H9 (cell line): ENCODE measurements around the gene PMEPA1. TPM values are rescaled to one million over a fixed set of nuclear protein-coding genes. Genes with fewer than 3 reads are reported as not detected.

ENCODE experiments used
- DNase-seq: peaks from one replicate; pipeline ENCODE4 v3.0.0-alpha.2; 2017
- H2AFZ ChIP-seq: one replicate; pipeline ENCODE4 v1.6.1; 2013; ENCODE audit warnings: mild to moderate bottlenecking, low read length, control low read depth, moderate library complexity
- H2AK5ac ChIP-seq: 2 replicates; pipeline ENCODE4 v1.6.1; 2013; ENCODE audit warnings: low read length, control low read depth, mixed read lengths; ENCODE audit not compliant: insufficient read length
- H2BK120ac ChIP-seq: one replicate; pipeline ENCODE4 v1.6.1; 2013; ENCODE audit warnings: low read depth, mild to moderate bottlenecking, low read length, control low read depth, inconsistent platforms; ENCODE audit not compliant: poor library complexity, severe bottlenecking
- H2BK12ac ChIP-seq: 2 replicates; pipeline ENCODE4 v1.6.1; 2013; ENCODE audit warnings: low read length, control low read depth, mixed read lengths, low read depth; ENCODE audit not compliant: insufficient read length
- H2BK15ac ChIP-seq: 2 replicates; pipeline ENCODE4 v1.6.1; 2013; ENCODE audit warnings: low read depth, low read length, control low read depth
- H2BK20ac ChIP-seq: one replicate; pipeline ENCODE4 v1.6.1; 2013; ENCODE audit warnings: low read depth, mild to moderate bottlenecking, low read length, control low read depth, inconsistent platforms; ENCODE audit not compliant: poor library complexity, severe bottlenecking
- H2BK5ac ChIP-seq: 2 replicates; pipeline ENCODE4 v1.6.1; 2013; ENCODE audit warnings: low read length, control low read depth, mixed read lengths; ENCODE audit not compliant: insufficient read length
- H3K14ac ChIP-seq: 2 replicates; pipeline ENCODE4 v1.6.1; 2013; ENCODE audit warnings: low read length, control low read depth; ENCODE audit not compliant: insufficient read depth
- H3K18ac ChIP-seq: 2 replicates; pipeline ENCODE4 v1.6.1; 2013; ENCODE audit warnings: low read depth, mild to moderate bottlenecking, mixed read lengths, low read length, control low read depth; ENCODE audit not compliant: insufficient read length
- H3K23ac ChIP-seq: 2 replicates; pipeline ENCODE4 v1.6.1; 2013; ENCODE audit warnings: low read length, control low read depth, mixed read lengths, low read depth; ENCODE audit not compliant: insufficient read length
- H3K23me2 ChIP-seq: 2 replicates; pipeline ENCODE4 v1.6.1; 2013; ENCODE audit warnings: low read depth, mild to moderate bottlenecking, mixed read lengths, low read length, control low read depth; ENCODE audit not compliant: insufficient read length, poor library complexity, severe bottlenecking
- H3K27ac ChIP-seq: 2 replicates; pipeline ENCODE4 v1.5.1; 2013; ENCODE audit warnings: low read length, control low read depth, mixed read lengths, low read depth; ENCODE audit not compliant: insufficient read length
- H3K27me3 ChIP-seq: 2 replicates; pipeline ENCODE4 v1.6.1; 2013; ENCODE audit warnings: low read length, control low read depth, inconsistent platforms; ENCODE audit not compliant: insufficient read depth
- H3K4ac ChIP-seq: 2 replicates; pipeline ENCODE4 v1.6.1; 2013; ENCODE audit warnings: low read depth, mild to moderate bottlenecking, control low read depth, inconsistent platforms, low read length, moderate library complexity
- H3K4me1 ChIP-seq: 2 replicates; pipeline ENCODE4 v1.6.1; 2013; ENCODE audit warnings: low read length, control low read depth, inconsistent platforms; ENCODE audit not compliant: insufficient read depth
- H3K4me2 ChIP-seq: 2 replicates; pipeline ENCODE4 v1.6.1; 2013; ENCODE audit warnings: low read length, control low read depth, mixed read lengths; ENCODE audit not compliant: insufficient read length, insufficient read depth
- H3K56ac ChIP-seq: 2 replicates; pipeline ENCODE4 v1.6.1; 2013; ENCODE audit warnings: low read depth, mild to moderate bottlenecking, mixed read lengths, low read length, control low read depth; ENCODE audit not compliant: insufficient read length
- H3K79me1 ChIP-seq: 2 replicates; pipeline ENCODE4 v1.6.1; 2013; ENCODE audit warnings: low read depth, mild to moderate bottlenecking, moderate library complexity, low read length, control low read depth, inconsistent platforms; ENCODE audit not compliant: insufficient read depth, poor library complexity, severe bottlenecking
- H3K79me2 ChIP-seq: 2 replicates; pipeline ENCODE4 v1.6.1; 2013; ENCODE audit warnings: low read length, control low read depth, inconsistent platforms; ENCODE audit not compliant: insufficient read depth
- H3K9ac ChIP-seq: 2 replicates; pipeline ENCODE4 v1.6.1; 2013; ENCODE audit warnings: low read length, control low read depth, mixed read lengths; ENCODE audit not compliant: insufficient read length; ENCODE audit errors: extremely low read depth
- H3K9me3 ChIP-seq: one replicate; pipeline ENCODE4 v1.6.1; 2013; ENCODE audit warnings: low read depth, low read length, inconsistent platforms; ENCODE audit not compliant: control insufficient read depth
- H3T11ph ChIP-seq: one replicate; pipeline ENCODE4 v1.6.1; 2013; ENCODE audit warnings: mild to moderate bottlenecking, low read length, control low read depth, inconsistent platforms
- H4K20me1 ChIP-seq: one replicate; pipeline ENCODE4 v1.6.1; 2013; ENCODE audit not compliant: control insufficient read depth, insufficient read length, insufficient read depth
- H4K5ac ChIP-seq: 2 replicates; pipeline ENCODE4 v1.6.1; 2013; ENCODE audit warnings: low read depth, mild to moderate bottlenecking, mixed read lengths, low read length, control low read depth; ENCODE audit not compliant: insufficient read length
- H4K8ac ChIP-seq: replicated peaks from 2 replicates; pipeline ENCODE4 v1.6.1; 2013; ENCODE audit warnings: low read length, control low read depth, mixed read lengths, low read depth; ENCODE audit not compliant: insufficient read length
- H4K91ac ChIP-seq: 2 replicates; pipeline ENCODE4 v1.6.1; 2013; ENCODE audit warnings: low read depth, mild to moderate bottlenecking, moderate library complexity, mixed read lengths, low read length, control low read depth; ENCODE audit not compliant: insufficient read length
- H3K27ac Mint-ChIP-seq, 3 experiments: 2 replicates in 2 of 3; 3 replicates in 1 of 3; pipeline ENCODE4 v1.8.0; 2020 to 2021; ENCODE audit warnings: mixed read lengths in 3 of 3, mild to moderate bottlenecking in 1 of 3, moderate library complexity in 1 of 3
- H3K27me3 Mint-ChIP-seq: 2 replicates; pipeline ENCODE4 v1.8.0; 2021; ENCODE audit warnings: low read depth, mild to moderate bottlenecking, moderate library complexity, mixed read lengths
- H3K36me3 Mint-ChIP-seq, 3 experiments: 2 replicates in 2 of 3; 3 replicates in 1 of 3; pipeline ENCODE4 v1.8.0; 2020 to 2021; ENCODE audit warnings: low read depth in 3 of 3, mixed read lengths in 3 of 3; ENCODE audit not compliant: insufficient read depth in 1 of 3
- H3K4me1 Mint-ChIP-seq, 2 experiments: 2 replicates each; pipeline ENCODE4 v1.8.0; 2020; ENCODE audit warnings: mixed read lengths in 2 of 2
- H3K4me3 Mint-ChIP-seq, 2 experiments: 2 replicates in 1 of 2; 3 replicates in 1 of 2; pipeline ENCODE4 v1.8.0; 2020 to 2021; ENCODE audit warnings: mild to moderate bottlenecking in 2 of 2, mixed read lengths in 2 of 2, moderate library complexity in 1 of 2
- H3K9me3 Mint-ChIP-seq, 2 experiments: 2 replicates in 1 of 2; 3 replicates in 1 of 2; pipeline ENCODE4 v1.8.0; 2020; ENCODE audit warnings: mild to moderate bottlenecking in 2 of 2, mixed read lengths in 2 of 2, moderate library complexity in 1 of 2
- WGBS: extraction: QIAGEN DNeasy Blood & Tissue Kit; methylation state at CpG from one replicate; pipeline ENCODE4 v1.1.7; 2013; ENCODE audit warnings: missing lambda C conversion rate, low lambda C conversion rate, mixed read lengths; ENCODE audit not compliant: insufficient read length; ENCODE audit errors: extremely low coverage; 5-methylcytosine and 5-hydroxymethylcytosine counted together
- total RNA-seq: library from RNA; stranded (reverse); gene quantifications from 2 replicates; pipeline ENCODE4 v1.2.1, GENCODE V29; 2021
- TF ChIP-seq, protein P1 (sequence below): fragments of 200-600 bp; sonication (generic); conservative IDR thresholded peaks from 3 replicates; pipeline ENCODE4 v1.8.0; 2021; ENCODE audit warnings: antibody characterized with exemption, mild to moderate bottlenecking

Gene PMEPA1
- total RNA-seq, 1 experiment from 2014 or later: 34.6 TPM

DNA sequence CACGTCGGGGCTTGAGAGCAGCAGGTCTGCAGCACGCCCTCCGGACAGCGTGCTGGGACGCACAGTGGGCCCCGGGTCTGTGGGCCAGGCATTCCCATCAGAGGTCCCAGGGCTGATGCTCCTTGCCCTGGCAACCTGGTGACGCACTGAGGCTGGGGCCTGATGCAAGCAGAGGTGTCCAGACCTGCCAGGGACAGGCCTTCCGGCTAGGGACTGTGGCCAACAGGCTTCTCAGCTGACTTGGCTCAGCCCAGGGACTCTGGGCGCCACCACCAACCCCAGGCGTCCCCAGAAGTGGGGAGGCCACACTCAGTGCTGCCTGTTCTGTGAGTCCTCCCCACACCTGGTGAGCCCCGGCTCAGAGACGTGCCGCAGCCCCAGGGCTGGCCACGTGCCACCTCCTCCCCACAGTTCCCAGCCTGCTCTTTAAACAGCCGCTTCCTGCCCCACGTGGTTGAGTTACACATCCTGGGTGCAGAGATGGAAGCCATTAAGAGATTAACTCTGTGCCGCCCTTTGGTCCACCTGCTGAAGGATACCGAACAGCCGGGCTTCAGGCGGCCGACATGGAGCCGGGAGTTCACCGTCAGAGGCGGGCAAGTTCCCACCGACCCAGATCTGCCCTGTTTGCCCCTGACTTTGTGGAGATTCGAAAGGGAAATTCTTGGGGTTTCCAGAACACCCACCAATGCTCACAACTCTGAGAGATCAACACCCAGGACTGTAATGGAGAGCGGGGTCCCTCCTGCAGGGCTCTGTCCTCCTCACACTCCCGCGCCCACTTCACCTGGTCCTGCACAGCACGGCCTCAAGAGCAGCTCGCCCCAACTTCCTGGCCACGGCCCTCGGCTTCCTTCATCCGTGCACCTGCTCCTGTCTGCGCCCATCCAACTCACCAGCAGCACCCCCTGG lies 52.0 kb downstream of the PMEPA1 start:
- Histone ChIP-seq H3K18ac (no peak overlapping the region), H3K79me2 (peaks cover 4% of the 10 kb centered on the region; the same call in 1 of the 2 replicates), H3K27ac (no peak overlapping the region), H2BK15ac (no peak overlapping the region), H2BK120ac (no peak overlapping the region), H2BK5ac (no peak overlapping the region), H3K4me1 (no peaks in the 10 kb centered on the region), H3K4me2 (no peak overlapping the region), H3K9me3 (no peaks in the 10 kb centered on the region), H3K79me1 (no peaks in the 10 kb centered on the region), H3K14ac (no peak overlapping the region; the same call in 1 of the 2 replicates), H3K23ac (no peak overlapping the region), H4K91ac (no peak overlapping the region), H3K27me3 (no peaks in the 10 kb centered on the region), H3K4ac (no peak overlapping the region), H3K23me2 (no peaks in the 10 kb centered on the region), H4K8ac (no peak overlapping the region), H2AFZ (no peak overlapping the region), H2BK12ac (no peak overlapping the region), H3K56ac (no peak overlapping the region), H3T11ph (no peak overlapping the region), H4K20me1 (no peaks in the 10 kb centered on the region), H2AK5ac (no peak overlapping the region), H2BK20ac (no peak overlapping the region), H4K5ac (no peak overlapping the region), H3K9ac (no peak overlapping the region)
- Mint-ChIP-seq H3K36me3 (peaks cover 14 to 32% (median 22%) of the 10 kb centered on the region in 3 experiments), H3K9me3 (no peaks in the 10 kb centered on the region), H3K27me3 (no peaks in the 10 kb centered on the region), H3K27ac (peak overlapping the region in 1 of 3 experiments; percentile 65; a peak in 1 of 7 replicates), H3K4me1 (peaks cover 25 to 26% of the 10 kb centered on the region in 2 experiments), H3K4me3 (no peak overlapping the region)
- DNase-seq: peak; percentile 23
- TF ChIP-seq, protein P1, sequence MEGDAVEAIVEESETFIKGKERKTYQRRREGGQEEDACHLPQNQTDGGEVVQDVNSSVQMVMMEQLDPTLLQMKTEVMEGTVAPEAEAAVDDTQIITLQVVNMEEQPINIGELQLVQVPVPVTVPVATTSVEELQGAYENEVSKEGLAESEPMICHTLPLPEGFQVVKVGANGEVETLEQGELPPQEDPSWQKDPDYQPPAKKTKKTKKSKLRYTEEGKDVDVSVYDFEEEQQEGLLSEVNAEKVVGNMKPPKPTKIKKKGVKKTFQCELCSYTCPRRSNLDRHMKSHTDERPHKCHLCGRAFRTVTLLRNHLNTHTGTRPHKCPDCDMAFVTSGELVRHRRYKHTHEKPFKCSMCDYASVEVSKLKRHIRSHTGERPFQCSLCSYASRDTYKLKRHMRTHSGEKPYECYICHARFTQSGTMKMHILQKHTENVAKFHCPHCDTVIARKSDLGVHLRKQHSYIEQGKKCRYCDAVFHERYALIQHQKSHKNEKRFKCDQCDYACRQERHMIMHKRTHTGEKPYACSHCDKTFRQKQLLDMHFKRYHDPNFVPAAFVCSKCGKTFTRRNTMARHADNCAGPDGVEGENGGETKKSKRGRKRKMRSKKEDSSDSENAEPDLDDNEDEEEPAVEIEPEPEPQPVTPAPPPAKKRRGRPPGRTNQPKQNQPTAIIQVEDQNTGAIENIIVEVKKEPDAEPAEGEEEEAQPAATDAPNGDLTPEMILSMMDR: no peak
- no CpG with 5 or more reads among the region's 36 CpGs for WGBS
